Ovary (tissue), 9 donors: ENCODE results near the gene OLA1. TPM values are rescaled to one million over a fixed set of nuclear protein-coding genes. Genes with fewer than 3 reads are reported as not detected.
A peak's percentile ranks its signal among the peaks of the same experiment; 100 is the strongest.
"Not testable (repeated sequence)": the region's sequence is repeated elsewhere in the genome, so short reads cannot be mapped to it uniquely, and the experiment has no call there.

ENCODE experiments used
- DNase-seq, 5 donors: peaks; one replicate each; pipeline ENCODE4 v3.0.0-alpha.2; 2019 to 2020
- H3K27ac ChIP-seq, 2 donors: fragments of 200-600 bp; one replicate each; pipeline versions ENCODE4 v1.5.1 to v1.8.0; 2019 to 2022
- H3K27me3 ChIP-seq: fragments of 200-600 bp; one replicate; pipeline ENCODE4 v1.8.0; 2022
- H3K36me3 ChIP-seq: fragments of 200-600 bp; sonication (generic); one replicate; pipeline ENCODE4 v1.5.1; 2019
- H3K4me1 ChIP-seq: one replicate; pipeline ENCODE4 v1.8.1; 2013; ENCODE audit warnings: mild to moderate bottlenecking, moderate library complexity; ENCODE audit not compliant: insufficient read depth
- H3K4me3 ChIP-seq: fragments of 200-600 bp; sonication (generic); one replicate; pipeline ENCODE4 v1.5.1; 2017
- H3K9me3 ChIP-seq, 2 donors: fragments of 200-600 bp in 1 of 2; sonication (generic) in 1 of 2; one replicate each; pipeline versions ENCODE4 v1.5.1 to v1.8.1; 2013 to 2019; ENCODE audit warnings: mild to moderate bottlenecking in 1 of 2, moderate library complexity in 1 of 2
- CTCF ChIP-seq, 3 donors: fragments of 450-650 bp in 2 of 3; fragments of 200-600 bp in 1 of 3; IDR thresholded peaks; one replicate each; pipeline versions ENCODE4 v1.5.1 to v1.8.0; 2016 to 2022; ENCODE audit warnings: antibody characterized with exemption in 3 of 3, mild to moderate bottlenecking in 1 of 3
- EP300 ChIP-seq: sonication (generic); formaldehyde crosslinking; IDR thresholded peaks from one replicate; pipeline ENCODE4 v1.6.1; 2017; ENCODE audit warnings: antibody characterized with exemption
- POLR2A ChIP-seq: fragments of 450-650 bp; IDR thresholded peaks from one replicate; pipeline ENCODE4 v1.6.1; 2017; ENCODE audit warnings: antibody characterized with exemption, mild to moderate bottlenecking, moderate library complexity
- WGBS, 3 donors: extraction: QIAGEN DNeasy Blood & Tissue Kit in 1 of 3; methylation state at CpG; one replicate each; pipeline versions ENCODE4 v1.1.5 to v1.1.7; 2013 to 2017; 5-methylcytosine and 5-hydroxymethylcytosine counted together
- intact Hi-C, 4 donors: fragments of 100-400 bp; cut with DNase I; formaldehyde crosslinking; loops; one replicate each; pipeline versions ENCODE4 v1.11.0 to v1.15.1; 2022 to 2023
- polyA plus RNA-seq, 2 donors: library from polyadenylated mRNA; stranded (reverse); fragments of 200-250 nt in 1 of 2; fragments of 350-450 nt in 1 of 2; fragmentation: Illumina TruSeq in 1 of 2; extraction: RNeasy Lipid Tissue Mini Kit (QIAGEN cat#74804) in 1 of 2; gene quantifications; one replicate each; pipeline ENCODE4 v1.2.3, GENCODE V29; 2013 to 2014
- total RNA-seq, 7 donors: library from RNA; depleted of rRNA in 2 of 7; stranded (reverse); fragments of >200 nt in 2 of 7; fragmentation: NEBNext Ultra II Directional in 3 of 7; extraction: Animal tissue kit (Norgen Biotek cat#: 25700) in 3 of 7; gene quantifications; one replicate each; pipeline versions ENCODE4 v1.1.0 to v1.2.4, GENCODE V29; 2016 to 2023
- donor health status: DM: no; HTN: no; CAD: no; lungs with moderate emphysema.
- donor health status: DM: no; HTN: no; CAD: no.
- donor health status: Bipolar disorder and iron deficiency.
- donor health status: DM: yes; HTN: yes; CAD: no.
- donor health status: DM: no; HTN: no; CAD: no.
- donor health status: DM: yes; HTN: yes; CAD: no.

OLA1 gene
- total and polyA plus RNA-seq, 9 donors = 25.6 to 127 (median 45.2) TPM

GRCh38 chr2:174259981-174260380 is 11.6 kb upstream of the OLA1 start:
- H3K36me3 ChIP-seq = no peaks in the 10 kb centered on the region
- DNase-seq = no peak
- H3K4me1 ChIP-seq = no peaks in the 10 kb centered on the region
- H3K9me3 ChIP-seq = no peaks in the 10 kb centered on the region
- no peak for TF ChIP-seq CTCF (IDR thresholded peaks at IDR 0.05)
- TF ChIP-seq POLR2A = no peak
- TF ChIP-seq EP300 = no peak
- H3K27me3 ChIP-seq = no peaks in the 10 kb centered on the region
- 0 to 3% (median 3%) methylated on average over 1 of the region's 1 CpG for WGBS, 3 donors
- H3K4me3 ChIP-seq = no peak overlapping the region
- H3K27ac ChIP-seq = no peak overlapping the region
- intact Hi-C loops = no loop called here

- Histone ChIP-seq H3K4me1 (no peaks in the 10 kb centered on the region), H3K4me3 (no peak overlapping the region), H3K27ac (no peak overlapping the region), H3K9me3 (no peaks in the 10 kb centered on the region), H3K36me3 (no peaks in the 10 kb centered on the region), H3K27me3 (no peaks in the 10 kb centered on the region)
- no peak for DNase-seq
- WGBS, 3 donors = 91 to 95% (median 91%) methylated on average over 6 of the region's 6 CpGs
- intact Hi-C loops = no loop called here
- TF ChIP-seq POLR2A = no peak
Observed at GRCh38 chr2:174254267-174254666, 5.9 kb upstream of the OLA1 start.

GRCh38 chr2:174248998-174249592 is 763 bp upstream of the OLA1 start:
- no peaks in the 10 kb centered on the region for H3K36me3 ChIP-seq
- H3K4me3 ChIP-seq = peak overlapping the region; percentile 56
- intact Hi-C loops = no loop called here
- TF ChIP-seq POLR2A (no peak), EP300 (no peak), CTCF (IDR thresholded peaks at IDR 0.05) (no peak)
- H3K27ac ChIP-seq = peak overlapping the region; percentile 67 to 77
- no peaks in the 10 kb centered on the region for H3K9me3 ChIP-seq
- 51 to 54% (median 54%) methylated on average over 16 of the region's 16 CpGs for WGBS, 3 donors
- H3K27me3 ChIP-seq = no peaks in the 10 kb centered on the region
- no peak for DNase-seq
- peaks cover 1% of the 10 kb centered on the region for H3K4me1 ChIP-seq

- TF ChIP-seq CTCF (IDR thresholded peaks at IDR 0.05) (no peak), EP300 (no peak), POLR2A (no peak)
- H3K27me3 ChIP-seq = no peaks in the 10 kb centered on the region
- 22 to 25% (median 23%) methylated on average over 14 of the region's 14 CpGs for WGBS, 3 donors
- no peaks in the 10 kb centered on the region for H3K9me3 ChIP-seq
- H3K27ac ChIP-seq = peak overlapping the region; percentile 67 to 77
- intact Hi-C loops = no loop called here
- no peak for DNase-seq
- H3K36me3 ChIP-seq = no peaks in the 10 kb centered on the region
- H3K4me3 ChIP-seq = peak overlapping the region; percentile 56
- H3K4me1 ChIP-seq = peaks cover 1% of the 10 kb centered on the region
Observed at GRCh38 chr2:174247474-174248186, 702 bp downstream of the OLA1 start.

GRCh38 chr2:174246944-174247381 is 1.4 kb downstream of the OLA1 start:
- no peak for TF ChIP-seq POLR2A
- WGBS, 3 donors = 92 to 96% (median 93%) methylated on average over 18 of the region's 18 CpGs

GRCh38 chr2:174245628-174246027 is 2.7 kb downstream of the OLA1 start:
- intact Hi-C loops, H3K27ac ChIP-seq, H3K36me3 ChIP-seq, H3K4me3 ChIP-seq, H3K4me1 ChIP-seq, H3K9me3 ChIP-seq, DNase-seq, H3K27me3 ChIP-seq: not testable (repeated sequence)
- 87 to 94% (median 93%) methylated on average over 6 of the region's 6 CpGs for WGBS, 3 donors

More at GRCh38 chr2:174246944-174247381, 1.4 kb downstream of the OLA1 start:
- Histone ChIP-seq H3K4me3 (no peak overlapping the region), H3K36me3 (no peaks in the 10 kb centered on the region), H3K27me3 (no peaks in the 10 kb centered on the region), H3K9me3 (no peaks in the 10 kb centered on the region), H3K4me1 (peaks cover 1% of the 10 kb centered on the region), H3K27ac (no peak overlapping the region)
- DNase-seq = peak in 1 of 5 donors; percentile 17
- intact Hi-C loops = no loop called here
